HG03039 (cell line): ENCODE results near the gene TMEM39A.

Source experiments
- ATAC-seq: cut with Tn5 transposase; IDR thresholded peaks from one replicate; pipeline ENCODE4 v1.9.1; 2021; ENCODE audit warnings: mild to moderate bottlenecking, moderate library complexity; ENCODE audit not compliant: unreplicated experiment

TMEM39A gene

DNA sequence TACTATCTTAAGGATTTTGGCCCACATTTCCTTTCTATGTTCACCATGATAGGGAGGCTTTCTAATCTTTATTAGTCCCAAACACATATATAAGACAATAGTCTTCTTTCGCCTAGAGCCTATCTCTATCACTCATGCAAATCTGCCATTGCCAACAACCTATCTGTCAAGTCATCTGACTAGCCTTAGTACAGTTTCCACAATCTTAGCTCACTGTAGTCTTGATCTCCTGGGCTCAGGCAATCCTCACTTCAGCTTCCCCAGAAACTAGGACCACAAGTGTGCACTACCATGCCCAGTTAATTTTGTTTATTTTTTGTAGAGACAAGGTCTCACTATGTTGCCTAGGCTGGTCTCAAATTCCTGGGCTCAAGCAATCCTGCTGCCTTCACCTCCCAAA lies 6.9 kb downstream of the TMEM39A start:
- no peak for ATAC-seq

DNA sequence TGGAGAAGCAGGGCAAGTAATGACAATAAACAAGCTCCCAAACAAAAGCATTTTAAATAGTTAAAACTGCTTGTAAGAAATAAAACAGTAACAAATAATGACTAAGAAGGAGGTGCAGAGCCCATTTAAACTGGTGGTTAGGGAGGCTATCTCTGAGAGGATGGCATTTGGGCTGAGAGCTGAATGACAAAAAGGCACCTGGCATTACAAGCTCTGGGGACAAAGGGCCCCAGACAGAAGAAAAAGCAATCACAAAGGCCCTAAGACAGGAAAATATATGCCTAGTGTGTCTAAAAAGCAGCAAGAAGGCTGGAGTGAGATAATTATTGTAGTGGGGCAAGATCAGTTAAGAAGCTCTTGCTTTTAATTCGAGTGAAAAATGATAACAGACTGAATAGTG lies 9.6 kb downstream of the TMEM39A start:
- ATAC-seq = no peak

DNA sequence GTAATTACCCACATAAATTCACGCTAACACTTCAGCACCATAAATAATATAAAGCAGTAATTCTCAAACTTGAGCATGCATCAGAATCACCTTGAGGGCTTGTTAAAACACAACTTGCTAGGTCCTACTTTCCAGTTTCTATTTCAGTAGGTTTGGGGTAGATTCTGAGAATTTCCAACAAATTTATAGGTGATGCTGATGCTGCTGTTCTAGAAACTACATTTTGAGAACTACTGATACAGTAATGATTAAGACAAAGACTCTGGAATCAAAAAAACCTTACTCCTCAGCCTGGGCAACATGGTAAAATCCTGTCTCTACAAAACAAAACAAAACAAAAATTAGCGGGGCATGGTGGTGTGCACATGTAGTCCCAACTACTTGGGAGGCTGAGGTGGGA lies 18.8 kb downstream of the TMEM39A start:
- no peak for ATAC-seq

DNA sequence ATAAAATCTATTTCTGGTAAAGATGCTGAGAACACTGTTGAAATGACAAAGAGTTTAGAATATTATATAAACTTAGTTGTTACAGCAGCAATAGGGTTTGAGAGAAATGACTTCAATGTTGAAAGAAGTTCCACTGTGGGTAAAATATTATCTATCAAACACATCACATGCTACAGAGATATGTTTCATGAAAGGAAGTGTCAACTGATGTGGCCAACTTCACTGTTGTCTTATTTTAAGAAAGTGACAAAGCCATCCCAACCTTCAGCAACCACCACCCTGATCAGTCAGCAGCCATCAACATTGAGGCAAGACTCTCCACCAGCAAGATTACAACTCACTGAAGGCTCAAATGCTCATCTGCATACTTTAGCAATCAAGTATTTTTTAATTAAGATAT lies 20.2 kb downstream of the TMEM39A start:
- ATAC-seq = no peak

DNA sequence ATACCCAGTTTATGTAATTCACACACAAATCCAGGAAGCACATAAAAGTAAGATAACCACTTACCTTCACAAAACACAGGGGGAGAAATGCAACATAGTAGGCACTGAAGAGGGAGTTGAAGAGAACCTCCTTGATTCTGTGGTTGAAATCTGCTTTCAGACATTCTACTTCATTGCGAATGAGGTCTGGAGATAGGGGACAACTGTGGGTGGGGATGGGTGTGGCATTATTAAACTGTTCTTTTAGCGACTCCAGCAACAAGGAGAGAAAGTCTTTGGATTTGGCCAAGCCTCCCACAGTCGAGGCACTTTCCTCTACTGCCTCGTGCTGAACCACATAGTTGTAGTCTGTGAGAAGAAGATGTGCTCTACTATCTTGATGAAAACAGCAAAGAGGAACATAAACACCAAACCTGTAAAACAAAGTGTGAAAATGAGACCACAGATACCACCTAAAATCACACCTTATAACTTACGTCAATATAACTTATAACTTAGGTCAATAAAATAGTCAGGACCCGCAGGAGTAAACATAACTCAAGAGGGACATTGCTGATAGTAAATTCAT lies 25.6 kb downstream of the TMEM39A start:
- no peak for ATAC-seq

DNA sequence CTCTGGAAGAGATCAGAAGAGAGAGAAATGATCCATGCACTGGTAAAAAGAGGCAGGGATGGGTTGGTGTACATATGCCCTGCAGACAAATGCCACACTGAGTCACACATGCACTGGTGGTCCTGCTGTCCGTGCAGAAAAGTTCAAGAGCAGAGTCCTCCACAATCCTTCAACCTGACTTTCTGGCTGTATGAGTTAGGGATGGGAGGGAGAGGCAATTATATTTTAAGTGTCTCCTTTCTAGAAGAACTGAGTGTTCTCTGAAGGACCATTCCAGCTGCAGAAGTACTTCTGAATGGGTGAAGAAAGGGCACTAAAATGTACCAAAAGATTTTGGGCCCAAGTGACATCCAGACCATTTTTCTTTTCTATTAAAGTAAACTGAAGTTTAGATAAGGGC lies 26.4 kb downstream of the TMEM39A start:
- ATAC-seq = no peak

DNA sequence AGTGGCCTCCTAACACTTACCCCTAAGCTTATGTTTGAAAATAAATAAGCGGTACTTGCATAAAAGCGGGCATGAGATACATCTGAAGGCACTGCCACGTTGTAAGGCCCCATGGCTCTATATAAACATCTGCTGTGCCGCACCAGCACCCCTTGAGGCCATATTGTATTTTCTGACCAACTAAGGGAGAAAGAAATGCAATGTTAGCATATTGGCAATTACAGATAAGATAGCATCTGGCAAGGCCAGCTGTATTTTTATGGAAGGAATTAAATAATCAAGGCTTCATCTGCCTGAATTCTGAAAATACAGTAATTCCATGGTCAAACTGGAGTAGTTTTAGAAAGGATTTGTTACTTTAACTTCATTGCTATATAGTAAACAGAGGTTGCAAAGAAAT lies 28.7 kb downstream of the TMEM39A start:
- no peak for ATAC-seq

DNA sequence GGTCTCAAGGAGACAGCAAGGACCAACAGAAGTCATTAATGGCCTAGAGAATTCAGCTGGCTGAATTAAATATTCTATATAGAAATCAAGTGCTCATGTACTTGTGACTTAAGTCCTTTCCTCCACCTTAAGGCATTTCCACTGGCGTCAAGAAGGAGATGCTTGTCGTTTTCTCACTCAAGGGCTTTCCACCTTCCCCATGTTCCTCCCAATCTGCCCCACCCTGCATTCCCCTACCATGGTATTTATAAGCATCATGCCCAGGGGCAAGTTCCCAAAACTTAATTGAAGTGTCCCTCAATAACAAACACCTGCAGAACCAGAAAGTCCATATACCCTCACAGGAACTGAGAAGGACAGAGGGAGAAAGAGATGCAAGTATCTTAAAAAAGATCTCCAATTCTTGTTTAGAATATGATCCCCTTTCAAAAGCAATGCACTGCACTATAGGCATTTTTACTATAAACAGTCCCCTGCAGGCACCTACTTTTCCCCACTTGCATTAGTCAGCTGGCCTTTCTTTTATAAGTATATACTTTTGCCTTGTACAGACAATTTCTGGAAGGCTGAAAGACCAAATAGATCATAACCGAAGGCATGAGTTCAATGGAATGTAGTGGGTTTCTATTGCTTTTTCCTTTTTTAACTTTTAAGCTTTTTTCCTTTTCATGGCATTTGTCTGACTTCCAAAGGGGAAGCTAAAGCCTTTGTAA lies 29.6 kb downstream of the TMEM39A start:
- no peak for ATAC-seq

DNA sequence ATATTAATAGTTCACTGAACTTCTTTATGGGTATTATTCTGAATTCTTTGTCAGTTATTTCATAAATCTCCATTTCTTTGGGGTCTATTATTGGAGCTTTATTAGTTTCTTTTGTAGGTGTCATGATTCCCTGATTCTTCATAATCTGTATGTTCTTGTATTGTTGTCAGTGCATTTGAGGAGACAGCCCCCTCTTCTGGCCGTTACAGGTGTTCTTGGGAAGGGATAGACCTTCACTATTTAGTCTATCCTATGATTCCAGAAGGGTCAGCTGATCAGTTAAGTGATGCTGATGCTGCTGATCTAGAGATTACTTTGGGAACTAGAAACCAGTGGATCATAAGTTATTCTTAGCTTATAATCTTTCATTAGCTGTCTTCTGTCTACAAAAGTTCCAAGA lies 34.9 kb downstream of the TMEM39A start:
- ATAC-seq = no peak

DNA sequence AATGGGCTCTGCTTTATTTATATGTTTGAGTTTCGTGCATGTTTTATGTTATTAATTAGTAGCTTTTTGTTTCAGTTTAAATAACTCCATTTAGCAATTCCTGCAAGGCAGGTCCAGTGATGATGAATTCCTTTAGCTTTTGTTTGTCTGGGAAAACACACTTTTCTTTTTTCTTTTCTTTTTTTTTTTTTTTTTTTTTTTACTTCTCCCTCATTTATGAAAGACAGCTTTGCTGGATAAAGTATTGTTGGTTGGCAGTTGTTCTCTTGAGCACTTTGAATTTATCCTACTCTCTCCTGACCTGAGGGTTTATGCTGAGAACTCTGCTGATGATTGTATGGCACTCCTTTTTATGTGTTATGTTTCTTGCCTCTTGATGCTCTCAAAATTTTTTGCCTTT lies 35.7 kb downstream of the TMEM39A start:
- ATAC-seq = no peak

DNA sequence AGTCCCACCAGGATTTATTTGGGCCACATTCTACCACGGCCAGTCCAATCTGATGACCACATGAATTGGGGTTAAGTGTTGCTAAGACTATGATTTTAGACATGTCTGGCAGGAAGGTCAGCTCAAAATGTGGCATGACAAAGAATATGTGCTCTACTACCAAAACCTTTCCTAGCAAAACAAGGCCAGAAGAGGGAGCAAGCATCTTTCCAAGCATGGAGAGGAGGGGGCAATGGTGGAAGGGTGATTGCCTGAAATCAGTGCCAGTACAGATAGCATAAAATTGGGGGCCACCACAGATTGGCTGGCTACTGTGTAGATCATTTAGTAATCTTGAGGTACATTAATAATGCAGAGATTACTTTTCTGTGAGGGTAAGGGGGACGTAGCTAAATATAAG lies 43.2 kb downstream of the TMEM39A start:
- ATAC-seq = no peak

DNA sequence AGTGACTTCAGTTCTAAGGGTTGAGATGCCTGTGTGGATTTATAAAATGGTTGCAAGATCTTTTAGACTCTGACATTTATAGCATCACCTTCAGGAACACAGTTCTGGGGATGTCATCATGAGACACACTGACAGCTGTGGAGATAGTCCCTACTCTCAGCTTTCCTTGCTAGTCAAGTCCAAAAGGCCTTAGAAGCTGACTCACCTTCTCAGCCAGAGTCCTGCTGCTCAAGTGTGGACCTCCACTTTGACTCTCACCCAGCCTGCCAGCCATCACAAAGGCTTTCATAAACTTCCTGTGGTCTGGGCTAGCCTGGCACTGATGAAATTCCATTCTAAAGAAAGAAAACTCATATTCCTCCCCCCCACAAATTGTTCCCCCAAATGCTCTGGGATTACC lies 44.8 kb downstream of the TMEM39A start:
- no peak for ATAC-seq

DNA sequence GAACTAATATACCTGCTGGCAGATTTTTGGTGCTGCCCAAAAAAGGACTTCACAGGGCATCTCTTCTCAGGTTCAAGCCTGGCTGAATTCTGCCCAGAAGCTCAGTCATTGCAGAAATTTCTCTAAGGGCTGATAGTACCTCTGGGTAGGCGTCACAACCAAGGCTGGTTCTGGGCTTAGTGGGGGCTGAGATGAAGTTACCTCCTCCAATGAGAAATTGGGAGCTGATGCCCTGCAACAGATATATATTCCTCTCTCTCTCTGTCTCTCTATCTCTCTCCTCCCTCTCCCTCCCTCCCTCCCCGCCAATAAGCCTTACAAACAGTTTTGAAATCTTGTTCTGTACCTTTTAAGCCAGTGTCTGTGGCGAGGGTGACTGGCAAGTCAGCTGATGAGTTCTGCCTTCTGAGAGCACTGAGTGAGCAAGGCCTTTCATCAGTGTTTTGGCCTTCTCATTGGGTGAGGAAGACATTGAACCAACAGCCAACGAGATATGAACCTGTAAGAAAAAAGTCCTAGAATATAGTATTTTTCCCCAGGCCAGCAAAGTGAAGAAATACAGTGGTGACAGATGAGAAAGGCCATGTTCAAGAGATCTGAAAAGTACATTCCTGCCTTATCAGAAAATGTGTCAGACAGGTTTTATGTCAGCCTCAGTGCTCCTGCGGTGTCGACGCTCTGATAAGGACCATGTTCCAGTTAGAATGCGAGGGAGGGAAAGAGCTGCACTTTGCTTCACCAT lies 45.5 kb downstream of the TMEM39A start:
- ATAC-seq = no peak

DNA sequence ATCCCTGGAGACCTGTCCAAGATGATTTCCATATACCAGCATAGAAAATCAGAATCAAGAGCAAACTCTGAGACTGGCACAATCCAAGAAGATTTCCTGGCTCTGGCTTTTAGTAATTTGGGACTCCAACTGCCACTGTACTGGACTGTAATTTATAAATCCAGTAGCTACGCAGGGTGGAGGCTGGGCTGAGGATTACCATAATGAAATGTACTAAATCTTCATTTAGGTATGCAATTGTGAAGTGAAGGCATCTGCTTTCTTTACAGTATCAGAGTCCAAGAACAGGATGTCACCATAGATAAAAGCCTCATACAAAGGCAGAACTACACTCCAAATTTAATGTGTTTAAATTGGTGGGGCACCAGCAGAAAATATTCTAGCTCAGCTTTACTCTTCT lies 46.5 kb downstream of the TMEM39A start:
- no peak for ATAC-seq

DNA sequence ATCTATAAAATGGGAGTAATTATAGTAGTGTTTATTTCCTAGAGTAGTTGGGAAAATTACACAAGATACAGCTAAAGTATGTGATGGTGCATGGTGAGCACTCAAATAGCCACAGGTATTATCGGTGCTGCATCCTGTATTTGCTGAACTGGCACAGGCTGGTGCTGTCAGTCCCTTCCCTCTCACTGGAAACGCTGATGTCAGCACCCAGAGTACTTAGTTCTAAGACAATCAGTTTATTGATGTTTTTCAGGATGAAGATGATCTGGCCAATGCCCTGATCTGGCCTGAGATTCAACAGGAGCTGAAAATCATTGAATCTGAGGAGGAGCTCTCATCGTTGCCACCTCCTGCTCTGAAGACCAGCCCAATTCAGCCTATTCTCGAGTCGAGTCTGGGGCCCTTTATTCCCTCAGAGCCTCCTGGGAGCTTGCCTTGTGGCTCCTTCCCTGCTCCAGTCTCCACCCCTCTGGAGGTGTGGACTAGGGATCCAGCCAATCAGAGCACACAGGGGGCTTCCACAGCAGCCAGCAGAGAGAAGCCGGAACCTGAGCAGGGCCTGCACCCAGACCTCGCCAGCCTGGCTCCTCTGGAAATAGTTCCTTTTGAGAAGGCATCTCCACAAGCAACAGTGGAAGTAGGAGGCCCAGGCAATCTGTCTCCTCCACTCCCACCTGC lies 49.7 kb downstream of the TMEM39A start:
- ATAC-seq = no peak

DNA sequence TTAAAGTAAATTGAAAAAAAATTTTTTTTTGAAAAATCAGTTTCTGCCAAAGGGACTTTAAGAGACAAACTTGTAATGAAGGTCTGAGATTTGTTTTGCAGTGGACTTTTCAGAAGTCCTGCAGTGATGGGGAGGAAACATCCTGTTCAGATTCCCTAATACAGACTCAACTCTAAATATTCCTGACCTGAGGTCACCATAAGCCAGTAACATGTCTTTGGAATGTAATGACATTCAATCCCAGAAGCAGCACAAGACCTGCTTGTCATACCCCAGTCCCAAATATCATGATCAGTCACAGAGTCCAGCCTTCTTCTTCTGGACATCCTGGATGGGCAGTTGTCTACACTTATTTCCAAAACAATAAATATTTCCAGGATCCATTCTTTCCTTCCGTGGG lies 53.6 kb downstream of the TMEM39A start:
- no peak for ATAC-seq

DNA sequence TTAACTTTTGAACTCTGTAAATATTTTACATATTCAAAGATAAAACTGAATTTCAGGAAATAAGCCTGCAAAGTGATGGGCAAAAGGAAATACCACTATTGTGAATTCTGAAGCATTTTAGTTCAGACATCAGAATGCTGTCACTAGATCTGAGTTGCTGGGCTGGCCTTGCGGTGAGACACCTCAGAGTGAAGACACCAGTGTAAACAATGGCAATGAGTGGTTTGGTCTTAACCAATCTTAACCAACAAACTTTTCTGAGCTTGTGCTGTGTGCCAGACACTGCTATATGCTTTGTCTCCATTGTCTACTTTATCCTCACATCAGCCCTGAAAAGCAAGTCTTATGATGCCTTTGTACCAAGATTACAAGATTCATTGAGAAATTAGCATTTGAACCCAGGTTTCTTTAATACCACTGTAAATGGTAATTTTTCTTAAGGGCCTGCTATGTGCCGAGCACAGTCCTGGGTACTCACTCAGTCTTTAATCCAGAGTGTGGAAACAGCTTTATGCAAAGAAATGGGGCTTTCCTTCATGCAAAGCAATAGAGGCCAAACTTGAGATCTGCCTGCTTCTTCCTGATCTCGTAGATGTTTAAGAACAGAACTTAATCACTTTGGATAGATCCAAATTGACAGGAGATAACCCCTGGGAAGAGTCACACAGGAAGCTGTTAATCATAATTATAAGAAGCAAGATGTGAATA lies 55.0 kb downstream of the TMEM39A start:
- ATAC-seq = peak; percentile 52

DNA sequence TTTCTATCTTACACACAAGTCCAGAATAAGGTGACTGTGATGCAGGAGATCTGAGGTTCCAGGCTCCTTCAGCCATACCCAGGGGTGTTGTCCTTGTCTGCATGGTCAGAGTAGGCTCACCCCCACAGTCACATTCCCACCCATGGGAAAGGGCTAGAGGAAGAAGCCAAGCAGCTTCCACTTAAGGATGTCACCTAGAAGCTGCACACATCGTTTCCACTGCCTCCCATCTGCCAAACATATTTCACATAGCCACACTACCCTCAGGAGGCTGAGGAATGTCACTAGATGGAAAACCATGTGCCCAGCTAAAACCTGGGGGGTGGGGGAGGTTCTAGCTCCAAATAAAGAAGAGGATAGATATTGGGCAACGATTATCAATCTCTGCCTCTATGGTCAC lies 58.1 kb downstream of the TMEM39A start:
- ATAC-seq = no peak

DNA sequence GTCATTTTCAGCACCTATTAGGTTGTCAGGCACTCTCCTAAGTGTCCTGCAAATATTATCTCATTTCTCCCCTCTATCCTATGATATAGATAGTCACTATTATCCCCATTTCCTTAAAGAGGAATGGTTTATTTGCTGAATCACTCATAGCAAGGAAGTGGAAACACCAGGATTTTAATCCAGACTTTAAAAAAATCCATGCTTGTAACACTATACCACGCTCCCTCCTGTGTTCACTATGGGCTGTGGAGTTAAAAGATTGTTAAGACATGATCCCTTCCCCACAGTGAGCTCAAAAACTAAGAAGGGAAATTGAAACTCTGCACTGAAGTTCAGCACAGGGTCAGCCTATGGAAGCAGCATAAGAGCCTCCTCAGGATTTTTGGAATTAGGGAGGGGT lies 60.2 kb downstream of the TMEM39A start:
- no peak for ATAC-seq

DNA sequence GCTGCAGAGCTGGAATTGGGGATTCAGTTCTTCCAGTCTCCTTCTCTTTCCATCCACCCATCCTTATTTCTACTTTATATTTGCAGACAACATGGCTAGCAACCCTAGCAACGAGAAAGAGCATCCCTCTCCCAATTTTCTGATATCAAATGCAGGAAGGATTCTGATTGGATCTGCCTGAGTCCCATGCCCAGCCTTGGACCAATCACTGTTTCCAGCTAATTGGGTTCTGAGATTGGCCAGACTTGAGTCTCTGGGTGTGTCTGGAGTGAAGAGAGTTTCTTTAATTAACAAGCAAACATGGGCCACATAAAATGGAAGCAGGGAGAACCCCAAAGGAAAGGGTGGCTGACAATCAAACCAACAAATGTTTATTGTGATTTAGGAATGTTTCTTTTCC lies 60.6 kb downstream of the TMEM39A start:
- no peak for ATAC-seq
